ENCODE data around the gene CAPZA3. TPM values are rescaled to one million over a fixed set of nuclear protein-coding genes. Genes with fewer than 3 reads are reported as not detected.
"Not testable (repeated sequence)": the region's sequence is repeated elsewhere in the genome, so short reads cannot be mapped to it uniquely, and the experiment has no call there.

Gene CAPZA3
- total and polyA plus RNA-seq, 5 experiments from 2014 or later: not detected

DNA sequence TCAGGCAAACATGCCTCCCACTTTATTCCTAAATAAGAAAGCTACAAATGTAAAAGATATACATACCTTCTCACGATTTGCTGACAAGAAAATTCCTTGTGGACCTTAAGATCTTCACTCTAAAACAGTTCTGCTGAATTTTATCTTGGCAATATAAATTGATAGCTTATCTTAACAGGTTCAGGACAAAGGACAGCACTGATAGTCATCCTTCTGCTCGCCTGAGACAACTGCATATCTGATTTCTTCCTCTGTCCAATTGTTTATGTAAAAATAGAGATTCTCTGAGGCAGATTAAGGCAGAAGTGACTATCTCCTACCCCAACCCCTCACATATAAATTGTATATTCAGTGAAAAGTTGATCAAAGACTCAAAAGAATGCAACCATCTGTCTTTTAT, 44.9 kb downstream of the CAPZA3 start:
- H3K4me1 Mint-ChIP-seq: no peaks in the 10 kb centered on the region
- ATAC-seq (no peak), DNase-seq (no peak)
- POLR2A ChIA-PET: no interaction called here
- peaks cover 0 to 1% (median 0%) of the 10 kb centered on the region in 5 donors for H3K27me3 Mint-ChIP-seq
- peaks cover 0 to 7% (median 0%) of the 10 kb centered on the region in 3 donors for H3K36me3 Mint-ChIP-seq
- H3K9me3 Mint-ChIP-seq: peaks cover 2 to 41% (median 21%) of the 10 kb centered on the region in 9 donors
- no peak overlapping the region for H3K4me3 Mint-ChIP-seq
- H3K27ac Mint-ChIP-seq: no peak overlapping the region

- peaks cover 2 to 42% (median 14%) of the 10 kb centered on the region in 9 donors for H3K9me3 Mint-ChIP-seq
Measured at GRCh38 chr12:18785465-18785864, 47.5 kb downstream of the CAPZA3 start.

More at GRCh38 chr12:18785465-18785864, 47.5 kb downstream of the CAPZA3 start:
- POLR2A ChIA-PET, H3K4me1 Mint-ChIP-seq, DNase-seq, H3K36me3 Mint-ChIP-seq, ATAC-seq, H3K27ac Mint-ChIP-seq, H3K27me3 Mint-ChIP-seq, H3K4me3 Mint-ChIP-seq: not testable (repeated sequence)

Other genes starting within 250 kb of the CAPZA3 start
- not detected for gene PLCZ1, start 107 bp upstream of the CAPZA3 start, total RNA-seq
- gene PLCZ1, start 107 bp upstream of the CAPZA3 start, polyA plus RNA-seq: not detected

Data from naive thymus-derived CD8-positive, alpha-beta T cell (primary cell).